HG02973 (cell line): ENCODE data around the gene DNAJC6.
A peak's percentile ranks its signal among the peaks of the same experiment; 100 is the strongest.

ENCODE experiments used
- ATAC-seq: cut with Tn5 transposase; IDR thresholded peaks from one replicate; pipeline ENCODE4 v1.9.1; 2021; ENCODE audit warnings: moderate library complexity; ENCODE audit not compliant: unreplicated experiment

Gene DNAJC6

GRCh38 chr1:65459397-65459768, 150.0 kb downstream of the DNAJC6 start:
- ATAC-seq, result peak; percentile 76
